ENCODE data around the gene MCM10. TPM values are rescaled to one million over a fixed set of nuclear protein-coding genes. Genes with fewer than 3 reads are reported as not detected.

Gene MCM10
- total RNA-seq, 1 experiment from 2014 or later, result 43.1 TPM

- no TSS peak for BruUV-seq (replicated peaks)
- no peak for TF ChIP-seq EGR1 (IDR thresholded peaks at IDR 0.05; ENCODE audit: low read depth)
- no peak for TF ChIP-seq EZH2phosphoT487 (IDR thresholded peaks at IDR 0.05; ENCODE audit: borderline replicate concordance)
- ChIA-PET CTCF (interaction anchor here (1.8 kb wide), 1 partner anchor 21 kb away, joined by 6 read pairs; no protein-coding TSS in a partner anchor), POLR2A (no interaction called here), RAD21 (ENCODE audit: low non-redundant PET in 1 of 2, low total read pairs in 2 of 2, uncharacterized antibody in 2 of 2, unreplicated experiment in 2 of 2) (no interaction called here)
- Histone ChIP-seq H2AFZ (ENCODE audit: low read depth, low read length, poor library complexity, severe bottlenecking) (no peak overlapping the region), H3K36me3 (ENCODE audit: control insufficient read depth in 1 of 2, insufficient read depth in 2 of 2, low read length in 2 of 2) (no peaks in the 10 kb centered on the region), H3K4me3 (replicated peaks in 1 of 2; ENCODE audit: low read depth in 1 of 2, low read length in 2 of 2) (no peak overlapping the region), H4K20me1 (ENCODE audit: insufficient read depth) (no peaks in the 10 kb centered on the region), H3K27me3 (ENCODE audit: insufficient read depth, low read length) (no peaks in the 10 kb centered on the region), H3K9me2 (ENCODE audit: insufficient read depth) (no peaks in the 10 kb centered on the region), H3K4me2 (ENCODE audit: low read length) (no peak overlapping the region), H3K4me1 (ENCODE audit: control insufficient read depth in 1 of 2, insufficient read depth in 2 of 2, low read length in 2 of 2) (no peaks in the 10 kb centered on the region), H3K27ac (ENCODE audit: low read depth, low read length) (no peak overlapping the region), H3K9me3 (ENCODE audit: control insufficient read depth in 1 of 2, insufficient read depth in 1 of 2, low read depth in 1 of 2, low read length in 2 of 2) (no peaks in the 10 kb centered on the region), H3K9ac (ENCODE audit: low read length) (no peak overlapping the region), H3K79me2 (ENCODE audit: insufficient read depth, low read length) (no peaks in the 10 kb centered on the region)
- intact Hi-C loops (cut with micrococcal nuclease), result no loop called here
- ATAC-seq (no peak), DNase-seq (ENCODE audit: low read depth, low spot score) (no peak)
These were observed 65.7 kb downstream of the MCM10 start for GRCh38 chr10:13227031-13227430.

GRCh38 chr10:13231190-13231589 is 69.8 kb downstream of the MCM10 start:
- Histone ChIP-seq H3K9me2 (ENCODE audit: insufficient read depth) (no peaks in the 10 kb centered on the region), H2AFZ (ENCODE audit: low read depth, low read length, poor library complexity, severe bottlenecking) (no peak overlapping the region), H3K79me2 (ENCODE audit: insufficient read depth, low read length) (no peaks in the 10 kb centered on the region), H3K27ac (ENCODE audit: low read depth, low read length) (no peak overlapping the region), H4K20me1 (ENCODE audit: insufficient read depth) (no peaks in the 10 kb centered on the region), H3K4me2 (ENCODE audit: low read length) (no peak overlapping the region), H3K9ac (ENCODE audit: low read length) (no peak overlapping the region), H3K4me3 (replicated peaks in 1 of 2; ENCODE audit: low read depth in 1 of 2, low read length in 2 of 2) (no peak overlapping the region), H3K27me3 (ENCODE audit: insufficient read depth, low read length) (no peaks in the 10 kb centered on the region), H3K9me3 (ENCODE audit: control insufficient read depth in 1 of 2, insufficient read depth in 1 of 2, low read depth in 1 of 2, low read length in 2 of 2) (no peaks in the 10 kb centered on the region), H3K36me3 (ENCODE audit: control insufficient read depth in 1 of 2, insufficient read depth in 2 of 2, low read length in 2 of 2) (no peaks in the 10 kb centered on the region), H3K4me1 (ENCODE audit: control insufficient read depth in 1 of 2, insufficient read depth in 2 of 2, low read length in 2 of 2) (no peaks in the 10 kb centered on the region)
- DNase-seq (ENCODE audit: low read depth, low spot score) (no peak), ATAC-seq (no peak)
- intact Hi-C loops (cut with micrococcal nuclease), result no loop called here
- CTCF ChIA-PET, result no interaction called here
- RAD21 ChIA-PET (ENCODE audit: low non-redundant PET in 1 of 2, low total read pairs in 2 of 2, uncharacterized antibody in 2 of 2, unreplicated experiment in 2 of 2), result no interaction called here
- POLR2A ChIA-PET, result no interaction called here
- BruUV-seq (replicated peaks), result no TSS peak
- TF ChIP-seq YY1 (IDR thresholded peaks at IDR 0.05; ENCODE audit: extremely low read depth, insufficient replicate concordance, low read depth, low read length) (no peak), EZH2phosphoT487 (IDR thresholded peaks at IDR 0.05; ENCODE audit: borderline replicate concordance) (no peak), SRF (IDR thresholded peaks at IDR 0.05; ENCODE audit: low read depth) (no peak), TCF7L2 (IDR thresholded peaks at IDR 0.05; ENCODE audit: borderline replicate concordance, extremely low read depth, insufficient read depth, insufficient read length) (no peak), ZBTB33 (IDR thresholded peaks at IDR 0.05; ENCODE audit: extremely low read depth, insufficient replicate concordance, low read length) (no peak), CBX3 (IDR thresholded peaks at IDR 0.05; ENCODE audit: low read depth) (no peak), CTCF (IDR thresholded peaks at IDR 0.05 in 2 of 3, conservative IDR thresholded peaks at IDR 0.05 in 1 of 3; ENCODE audit: borderline replicate concordance in 1 of 3, insufficient read depth in 1 of 3, low read depth in 2 of 3, low read length in 2 of 3) (no peak), SIN3A (IDR thresholded peaks at IDR 0.05; ENCODE audit: low read depth) (no peak), CEBPB (IDR thresholded peaks at IDR 0.05; ENCODE audit: low read depth) (no peak), REST (IDR thresholded peaks at IDR 0.05; ENCODE audit: low read depth) (no peak), POLR2A (IDR thresholded peaks at IDR 0.05; ENCODE audit: borderline replicate concordance, extremely low read depth, insufficient read depth, insufficient read length) (no peak), POLR2AphosphoS5 (IDR thresholded peaks at IDR 0.05; ENCODE audit: low read depth, low read length) (no peak)

Measured in HCT116 (cell line).